HepG2 (cell line): Measurements from ENCODE around the gene BHLHE41. TPM values are rescaled to one million over a fixed set of nuclear protein-coding genes. Genes with fewer than 3 reads are reported as not detected.

Source experiments
- ATAC-seq: fragments of 200-7000 bp; cut with Tn5 transposase; 3 replicates; pipeline ENCODE4 v1.9.1; 2020; ENCODE audit warnings: mild to moderate bottlenecking, moderate library complexity
- Bru-seq: library from RNA; stranded (reverse); fragments of 400-500 nt; gene quantifications from one replicate; lab custom pipeline; 2021; lab: Mats Ljungman, UMichigan
- BruChase-seq, 2 experiments: library from RNA; stranded (reverse); fragments of 400-500 nt; gene quantifications; one replicate each; lab custom pipeline; 2021; lab: Mats Ljungman, UMichigan
- BruUV-seq: library from RNA; stranded (reverse); fragments of 400-500 nt; replicated peaks from 2 replicates; lab custom pipeline; 2021; lab: Mats Ljungman, UMichigan
- CTCF ChIA-PET: fragments of 300-600 bp; formaldehyde crosslinking; extraction: SDS; loops from one replicate; lab custom pipeline; 2021; ENCODE audit warnings: low total read pairs, inconsistent platforms, low intra/inter-chr PET ratio; lab: Yijun Ruan, JAX
- POLR2A ChIA-PET: fragments of 350-600 bp; sonication (Branson Sonifier 250); formaldehyde crosslinking; loops from one replicate; lab custom pipeline; 2020; ENCODE audit warnings: antibody characterized with exemption, inconsistent platforms; lab: Yijun Ruan, JAX
- DNase-seq: peaks from one replicate; pipeline ENCODE4 v3.0.0-alpha.2; 2015; ENCODE audit warnings: low spot score
- FAIRE-seq: peaks from 3 replicates; lab custom pipeline; 2011; peaks lifted over from hg19 to GRCh38; lab: Jason Lieb, UNC
- H2AFZ ChIP-seq: one replicate; pipeline ENCODE4 v1.6.1; 2011; ENCODE audit warnings: low read length, inconsistent platforms
- H3K27ac ChIP-seq: fragments of 300-600 bp; 3 replicates; pipeline ENCODE4 v1.8.0; 2011; ENCODE audit warnings: mixed run types, mild to moderate bottlenecking, mixed read lengths, low read length, inconsistent platforms; ENCODE audit not compliant: insufficient read depth; ENCODE audit errors: extremely low read length
- H3K27me3 ChIP-seq, 2 experiments: fragments of 200-600 bp in 1 of 2; 2 replicates in 1 of 2; 3 replicates in 1 of 2; pipeline versions ENCODE4 v1.6.0 to v1.8.0; 2011; ENCODE audit warnings: low read length in 2 of 2, mild to moderate bottlenecking in 2 of 2, moderate library complexity in 2 of 2, inconsistent platforms in 1 of 2; ENCODE audit not compliant: insufficient read depth in 2 of 2, control insufficient read depth in 1 of 2
- H3K36me3 ChIP-seq, 2 experiments: fragments of 200-600 bp in 1 of 2; replicated peaks in 1 of 2; 2 replicates in 1 of 2; 3 replicates in 1 of 2; pipeline versions ENCODE4 v1.5.1 to v1.8.0; 2011; ENCODE audit warnings: low read length in 2 of 2, inconsistent platforms in 1 of 2; ENCODE audit not compliant: insufficient read depth in 2 of 2, control insufficient read depth in 1 of 2
- H3K4me1 ChIP-seq: 2 replicates; pipeline ENCODE4 v1.5.1; 2012; ENCODE audit warnings: low read length, inconsistent platforms; ENCODE audit not compliant: insufficient read depth
- H3K4me2 ChIP-seq: 2 replicates; pipeline ENCODE4 v1.6.0; 2011; ENCODE audit warnings: low read depth, low read length, inconsistent platforms
- H3K4me3 ChIP-seq, 3 experiments: fragments of 200-600 bp in 1 of 3; sonication (generic), shearing (Covaris generic) in 1 of 3; replicated peaks in 1 of 3; 2 replicates each; pipeline ENCODE4 v1.5.1; 2011 to 2016; ENCODE audit warnings: low read length in 3 of 3, inconsistent platforms in 2 of 3, low read depth in 2 of 3, mild to moderate bottlenecking in 2 of 3, control low read depth in 1 of 3, mixed read lengths in 1 of 3; ENCODE audit not compliant: insufficient read depth in 1 of 3
- H3K79me2 ChIP-seq: one replicate; pipeline ENCODE4 v1.6.1; 2011; ENCODE audit warnings: low read length, inconsistent platforms; ENCODE audit not compliant: insufficient read depth
- H3K9ac ChIP-seq: 2 replicates; pipeline ENCODE4 v1.6.0; 2011; ENCODE audit warnings: mild to moderate bottlenecking, low read depth, low read length, inconsistent platforms; ENCODE audit not compliant: insufficient read depth
- H3K9me3 ChIP-seq: 2 replicates; pipeline ENCODE4 v1.5.1; 2012; ENCODE audit warnings: mild to moderate bottlenecking, low read length
- H4K20me1 ChIP-seq: 2 replicates; pipeline ENCODE4 v1.6.0; 2011; ENCODE audit warnings: inconsistent platforms, mild to moderate bottlenecking, low read length, moderate library complexity; ENCODE audit not compliant: insufficient read depth
- ARNT2 ChIP-seq: sonication (generic); formaldehyde crosslinking; IDR thresholded peaks from 2 replicates; pipeline ENCODE4 v1.8.0; 2022; ENCODE audit warnings: mild to moderate bottlenecking, low read depth, missing genetic modification reagents, moderate library complexity
- BHLHE40 ChIP-seq: IDR thresholded peaks from 2 replicates; pipeline ENCODE4 v1.6.1; 2011; ENCODE audit warnings: low read length, improper control_type of control experiment
- MAZ ChIP-seq, 2 experiments: sonication (generic) in 1 of 2; formaldehyde crosslinking in 1 of 2; IDR thresholded peaks; 2 replicates each; pipeline versions ENCODE4 v1.5.0 to v1.6.1; 2012 to 2020; ENCODE audit warnings: low read depth in 2 of 2, mild to moderate bottlenecking in 2 of 2, borderline replicate concordance in 1 of 2, improper control_type of control experiment in 1 of 2, low read length in 1 of 2, missing genetic modification reagents in 1 of 2, moderate library complexity in 1 of 2
- PRDM10 ChIP-seq: sonication (generic); formaldehyde crosslinking; IDR thresholded peaks from 2 replicates; pipeline ENCODE4 v1.4.0; 2020; ENCODE audit warnings: low read depth, missing genetic modification reagents
- RAD51 ChIP-seq: fragments of 450-650 bp; IDR thresholded peaks from 2 replicates; pipeline ENCODE4 v1.6.1; 2016; ENCODE audit warnings: borderline replicate concordance
- ZBTB39 ChIP-seq: sonication (generic); formaldehyde crosslinking; IDR thresholded peaks from 2 replicates; pipeline ENCODE4 v1.5.0; 2020; ENCODE audit warnings: missing genetic modification reagents
- WGBS: methylation state at CpG from one replicate; pipeline ENCODE4 v1.1.6; 2017; ENCODE audit warnings: low lambda C conversion rate; 5-methylcytosine and 5-hydroxymethylcytosine counted together
- in situ Hi-C: cut with HindIII; loops from 2 replicates; pipeline ENCODE4 v1.10.0; 2017; ENCODE audit warnings: low pct_unique_long_range_greater_than_20kb; ENCODE audit not compliant: extremely low pct_ligation_motif_present
- intact Hi-C: fragments of 100-400 bp; cut with micrococcal nuclease; formaldehyde crosslinking; loops from one replicate; pipeline ENCODE4 v1.10.0; 2022; ENCODE audit not compliant: unreplicated experiment
- long read RNA-seq, 2 experiments: library from RNA in 1 of 2; library from polyadenylated mRNA in 1 of 2; stranded (forward) in 1 of 2; unstranded in 1 of 2; transcript quantifications; one replicate each; pipeline ENCODE4 v2.0.0, GENCODE V29; 2019 to 2022
- polyA minus RNA-seq, 3 experiments: library from RNA; depleted of rRNA, polyadenylated mRNA; stranded (reverse); fragments of >200 nt; gene quantifications; 2 replicates each; pipeline ENCODE4 v1.2.3, GENCODE V29; 2011; ENCODE audit warnings: low replicate concordance in 1 of 3
- polyA plus RNA-seq, 8 experiments: library from polyadenylated mRNA; depleted of rRNA in 3 of 8; stranded (reverse) in 7 of 8; unstranded in 1 of 8; fragments of >200 nt; fragmentation: Illumina TruSeq in 4 of 8; extraction: Trizol in 4 of 8; gene quantifications; 2 replicates each; pipeline versions ENCODE4 v1.2.1 to v1.2.3, GENCODE V29; 2011 to 2016; ENCODE audit warnings: low read depth in 4 of 8, missing spikeins in 1 of 8, mixed read lengths in 1 of 8; ENCODE audit not compliant: insufficient read depth in 1 of 8
- total RNA-seq, 5 experiments: library from RNA; depleted of rRNA; stranded (reverse); fragments of >200 nt; fragmentation: Illumina TruSeq; extraction: Trizol; gene quantifications; 2 replicates each; pipeline ENCODE4 v1.2.3, GENCODE V29; 2016; ENCODE audit warnings: low read depth in 1 of 5
- TF ChIP-seq, protein P1 (sequence below): sonication (generic); formaldehyde crosslinking; IDR thresholded peaks from 2 replicates; pipeline ENCODE4 v1.4.0; 2020; ENCODE audit warnings: missing genetic modification reagents

BHLHE41 gene
- total RNA-seq (2016; rRNA removed; fragmentation: Illumina TruSeq; extraction: Trizol) (not detected in 2 replicates), polyA plus RNA-seq (2011; rRNA removed) (0.03 and 0.13 TPM in 2 replicates), polyA minus RNA-seq (2011; rRNA and poly(A)+ RNA removed; ENCODE audit: low replicate concordance) (0.06 TPM in 1 of 2 replicates, not detected in the other), Bru-seq, nascent RNA (percentile 19 among the genes with signal in this experiment), BruChase-seq, experiment 1, labeled RNA remaining after a 6-hour chase (percentile 31 among the genes with signal in this experiment), BruChase-seq, experiment 2, labeled RNA remaining after a 2-hour chase (percentile 22 among the genes with signal in this experiment)
- not detected in 2 replicates for total RNA-seq (2016; cell fraction: cytosol; rRNA removed; fragmentation: Illumina TruSeq; extraction: Trizol; ENCODE audit: low read depth)
- total RNA-seq (2016; cell fraction: insoluble cytoplasmic fraction; rRNA removed; fragmentation: Illumina TruSeq; extraction: Trizol), result not detected in 2 replicates
- total RNA-seq (2016; cell fraction: membrane; rRNA removed; fragmentation: Illumina TruSeq; extraction: Trizol), result not detected in 2 replicates
- total RNA-seq (2016; cell fraction: nucleus; rRNA removed; fragmentation: Illumina TruSeq; extraction: Trizol), result not detected in 2 replicates
- polyA plus RNA-seq (2011; cell fraction: cytosol; rRNA removed), result 0.01 TPM in 2 replicates
- 0.08 and 0.40 TPM in 2 replicates for polyA plus RNA-seq (2011; cell fraction: nucleus; rRNA removed)
- polyA plus RNA-seq (2012), result not detected in 2 replicates
- polyA plus RNA-seq (2016; cell fraction: cytosol; fragmentation: Illumina TruSeq; extraction: Trizol; ENCODE audit: low read depth), result not detected in 2 replicates
- not detected in 2 replicates for polyA plus RNA-seq (2016; cell fraction: insoluble cytoplasmic fraction; fragmentation: Illumina TruSeq; extraction: Trizol; ENCODE audit: low read depth)
- not detected in 2 replicates for polyA plus RNA-seq (2016; cell fraction: membrane; fragmentation: Illumina TruSeq; extraction: Trizol; ENCODE audit: low read depth)
- 0.15 TPM in 1 of 2 replicates, not detected in the other for polyA plus RNA-seq (2016; cell fraction: nucleus; fragmentation: Illumina TruSeq; extraction: Trizol; ENCODE audit: insufficient read depth, low read depth)
- not detected in 2 replicates for polyA minus RNA-seq (2011; cell fraction: cytosol; rRNA and poly(A)+ RNA removed)
- not detected in 2 replicates for polyA minus RNA-seq (2011; cell fraction: nucleus; rRNA and poly(A)+ RNA removed)
- long read RNA-seq, experiment 1, result 0 reads
- long read RNA-seq, experiment 2, partial matches to known transcripts, result 0 of 1 reads
- long read RNA-seq, experiment 2, other reads (novel, unspliced or antisense), result 1 of 1 reads

DNA sequence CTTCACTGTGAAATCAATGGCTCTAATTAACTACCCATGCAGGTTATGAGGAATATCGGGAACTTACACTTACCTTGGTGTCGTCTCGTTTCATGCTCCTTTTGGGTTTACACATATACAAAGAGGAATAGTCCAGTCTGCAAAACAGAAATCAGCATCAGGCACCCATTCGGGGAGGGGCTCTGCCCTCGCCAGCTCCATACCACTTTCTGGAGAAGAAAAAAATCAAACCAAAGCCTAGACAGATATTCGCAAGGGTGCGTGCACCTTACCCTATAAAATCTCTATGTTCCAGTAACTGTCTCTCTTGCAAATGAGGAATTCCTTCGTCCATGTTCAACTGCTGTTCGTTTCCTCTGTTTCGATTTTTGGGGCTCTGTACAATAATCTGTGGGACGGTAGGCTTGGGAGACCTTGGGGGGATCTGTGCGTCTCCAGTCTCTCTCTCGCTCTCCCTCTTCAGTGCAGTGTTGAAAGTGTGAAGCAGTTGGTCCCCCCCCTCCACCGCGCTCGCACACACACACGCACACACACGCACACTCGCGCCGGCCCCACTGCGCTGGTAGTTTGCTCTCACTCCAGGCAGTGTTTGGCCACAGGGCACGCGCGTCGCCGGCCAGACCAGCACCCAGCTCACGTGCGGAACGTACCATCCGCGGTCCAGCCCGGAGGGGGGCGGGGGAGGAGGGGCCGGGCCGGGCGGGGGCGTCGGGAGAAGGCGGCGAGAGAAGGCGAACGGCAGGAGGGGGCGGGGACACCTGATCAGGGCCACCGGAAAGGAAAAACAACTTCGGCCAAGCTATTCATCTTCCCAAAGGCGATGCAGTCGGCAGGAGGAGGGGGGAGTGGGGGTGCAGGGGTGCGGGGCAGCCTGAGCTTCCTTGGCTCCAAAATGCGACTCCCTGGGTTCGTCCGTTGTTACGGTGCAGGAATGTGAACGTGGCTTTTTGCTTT is at the start of gene BHLHE41:
Gene BHLHE41 (minus strand): TSS at position 592 of the 954 bp plus-strand sequence. CDS start 258 bp downstream, at position 334.
- ATAC-seq, result no peak
- Histone ChIP-seq H3K27me3 (peaks cover 21 to 78% of the 10 kb centered on the region in 2 experiments), H4K20me1 (peaks cover 3% of the 10 kb centered on the region; the same call in 1 of the 2 replicates), H2AFZ (no peak within 1 kb of the TSS), H3K9ac (no peak within 1 kb of the TSS), H3K4me1 (peaks cover 20% of the 10 kb centered on the region), H3K79me2 (no peaks in the 10 kb centered on the region), H3K9me3 (no peaks in the 10 kb centered on the region), H3K4me2 (peak within 1 kb of the TSS; percentile 80), H3K36me3 (no peaks in the 10 kb centered on the region), H3K27ac (no peak within 1 kb of the TSS), H3K4me3 (peak within 1 kb of the TSS; percentile 39 to 66 (median 54); a peak in 5 of 6 replicates)
- CTCF ChIA-PET, result no interaction called here
- no TSS peak for BruUV-seq
- FAIRE-seq, result no peak
- POLR2A ChIA-PET, result no interaction called here
- intact Hi-C loops (no loop called here), in situ Hi-C loops (loop anchor here (10.0 kb wide), 1 partner anchor 190 kb away; no protein-coding TSS in a partner anchor)
- WGBS, result 7% methylated on average over 41 of the region's 54 CpGs
- DNase-seq, result no peak
- no peak for TF ChIP-seq RAD51
- TF ChIP-seq BHLHE40, result peak; percentile 78
- no peak for TF ChIP-seq ZBTB39 (CRISPR knock-in tag)
- TF ChIP-seq MAZ (IDR thresholded peaks at IDR 0.05; ENCODE audit: borderline replicate concordance, low read depth, low read length), result no peak
- no peak for TF ChIP-seq MAZ (CRISPR knock-in tag; IDR thresholded peaks at IDR 0.05; ENCODE audit: low read depth)
- no peak for TF ChIP-seq ARNT2 (CRISPR knock-in tag)
- peak; percentile 93 for TF ChIP-seq PRDM10 (CRISPR knock-in tag)
- TF ChIP-seq, protein P1, sequence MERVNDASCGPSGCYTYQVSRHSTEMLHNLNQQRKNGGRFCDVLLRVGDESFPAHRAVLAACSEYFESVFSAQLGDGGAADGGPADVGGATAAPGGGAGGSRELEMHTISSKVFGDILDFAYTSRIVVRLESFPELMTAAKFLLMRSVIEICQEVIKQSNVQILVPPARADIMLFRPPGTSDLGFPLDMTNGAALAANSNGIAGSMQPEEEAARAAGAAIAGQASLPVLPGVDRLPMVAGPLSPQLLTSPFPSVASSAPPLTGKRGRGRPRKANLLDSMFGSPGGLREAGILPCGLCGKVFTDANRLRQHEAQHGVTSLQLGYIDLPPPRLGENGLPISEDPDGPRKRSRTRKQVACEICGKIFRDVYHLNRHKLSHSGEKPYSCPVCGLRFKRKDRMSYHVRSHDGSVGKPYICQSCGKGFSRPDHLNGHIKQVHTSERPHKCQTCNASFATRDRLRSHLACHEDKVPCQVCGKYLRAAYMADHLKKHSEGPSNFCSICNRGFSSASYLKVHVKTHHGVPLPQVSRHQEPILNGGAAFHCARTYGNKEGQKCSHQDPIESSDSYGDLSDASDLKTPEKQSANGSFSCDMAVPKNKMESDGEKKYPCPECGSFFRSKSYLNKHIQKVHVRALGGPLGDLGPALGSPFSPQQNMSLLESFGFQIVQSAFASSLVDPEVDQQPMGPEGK (CRISPR knock-in tag), result 0 out of 2 replicates have a peak, but pooled peaks have one; percentile 21
